T47D (cell line): ENCODE data around the gene TNNI3K.
A peak's percentile ranks its signal among the peaks of the same experiment; 100 is the strongest.

Experiments used
- DNase-seq, 2 experiments: peaks; one replicate each; pipeline versions ENCODE4 v3.0.0 to v3.0.0-alpha.2; 2011 to 2012; ENCODE audit warnings: low read depth in 1 of 2, low spot score in 1 of 2
- JUND ChIP-seq: IDR thresholded peaks from 2 replicates; pipeline ENCODE4 v1.6.1; 2012; ENCODE audit warnings: low read depth
- in situ Hi-C: cut with HindIII; loops from 2 replicates; pipeline ENCODE4 v1.10.0; 2016; ENCODE audit warnings: low sequenced_read_pairs, low pct_unique_long_range_greater_than_20kb

Gene TNNI3K, protein sequence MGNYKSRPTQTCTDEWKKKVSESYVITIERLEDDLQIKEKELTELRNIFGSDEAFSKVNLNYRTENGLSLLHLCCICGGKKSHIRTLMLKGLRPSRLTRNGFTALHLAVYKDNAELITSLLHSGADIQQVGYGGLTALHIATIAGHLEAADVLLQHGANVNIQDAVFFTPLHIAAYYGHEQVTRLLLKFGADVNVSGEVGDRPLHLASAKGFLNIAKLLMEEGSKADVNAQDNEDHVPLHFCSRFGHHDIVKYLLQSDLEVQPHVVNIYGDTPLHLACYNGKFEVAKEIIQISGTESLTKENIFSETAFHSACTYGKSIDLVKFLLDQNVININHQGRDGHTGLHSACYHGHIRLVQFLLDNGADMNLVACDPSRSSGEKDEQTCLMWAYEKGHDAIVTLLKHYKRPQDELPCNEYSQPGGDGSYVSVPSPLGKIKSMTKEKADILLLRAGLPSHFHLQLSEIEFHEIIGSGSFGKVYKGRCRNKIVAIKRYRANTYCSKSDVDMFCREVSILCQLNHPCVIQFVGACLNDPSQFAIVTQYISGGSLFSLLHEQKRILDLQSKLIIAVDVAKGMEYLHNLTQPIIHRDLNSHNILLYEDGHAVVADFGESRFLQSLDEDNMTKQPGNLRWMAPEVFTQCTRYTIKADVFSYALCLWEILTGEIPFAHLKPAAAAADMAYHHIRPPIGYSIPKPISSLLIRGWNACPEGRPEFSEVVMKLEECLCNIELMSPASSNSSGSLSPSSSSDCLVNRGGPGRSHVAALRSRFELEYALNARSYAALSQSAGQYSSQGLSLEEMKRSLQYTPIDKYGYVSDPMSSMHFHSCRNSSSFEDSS

DNA sequence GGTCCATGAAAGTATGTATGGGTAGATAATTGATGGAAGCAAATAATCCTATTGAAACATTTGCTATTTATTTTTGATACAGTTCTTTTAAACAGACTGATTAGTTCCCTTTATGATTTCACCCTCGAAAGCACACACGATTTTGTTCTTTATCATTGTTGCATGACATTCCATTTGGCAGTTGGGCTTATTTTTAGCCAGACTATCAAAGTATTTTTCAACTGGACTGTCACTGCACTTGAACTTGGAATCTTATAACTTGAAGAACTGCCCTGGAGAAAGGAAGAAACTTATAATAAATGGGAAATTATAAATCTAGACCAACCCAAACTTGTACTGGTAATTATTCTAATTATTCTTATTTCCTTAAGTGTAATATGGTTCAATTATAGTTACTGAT is at the start of gene TNNI3K:
Gene TNNI3K, plus strand, starts transcription at position 235 of the 400 bp plus-strand sequence. Its CDS starts 65 bp downstream, at position 300.
- in situ Hi-C loops: no loop called here
- no peak for DNase-seq
- no peak for TF ChIP-seq JUND

DNA sequence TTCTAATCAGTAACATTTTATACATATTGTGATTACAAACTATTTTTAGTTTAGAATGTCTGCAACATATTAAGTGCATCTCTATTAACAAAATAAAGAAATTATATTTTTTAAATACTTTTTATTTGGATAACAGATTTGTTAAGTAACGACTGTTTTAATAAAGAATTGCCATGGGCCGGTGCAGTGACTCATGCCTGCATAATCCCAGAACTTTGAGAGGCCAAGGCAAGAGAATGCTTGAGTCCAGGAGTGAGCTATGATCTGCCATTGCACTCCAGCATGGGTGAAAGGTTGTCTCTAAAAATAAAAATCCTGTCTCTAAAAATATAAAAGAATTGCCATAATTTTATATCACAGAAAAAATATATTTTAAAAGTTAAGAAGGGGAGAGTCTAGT is 41.3 kb upstream of the TNNI3K start:
- in situ Hi-C loops: no loop called here
- TF ChIP-seq JUND: no peak
- DNase-seq: no peak

DNA sequence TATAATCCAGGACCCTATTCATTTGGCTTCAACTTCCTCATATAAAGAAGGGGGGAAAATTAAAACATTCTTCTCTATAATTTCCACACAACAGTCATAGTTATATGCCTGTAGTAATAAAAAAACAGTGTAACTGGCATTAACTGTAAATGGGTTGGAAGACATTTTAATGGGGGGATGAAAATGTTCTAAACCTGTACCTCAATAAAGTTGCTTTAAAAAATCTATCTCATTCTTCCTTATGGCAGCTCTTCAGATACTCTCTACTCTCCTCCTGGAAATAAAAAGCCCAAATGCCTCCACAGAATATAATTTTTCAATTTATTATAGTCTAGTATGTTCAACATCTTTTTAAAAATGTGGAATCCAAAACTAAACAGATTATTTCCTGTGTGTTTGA is 39.8 kb upstream of the TNNI3K start:
- TF ChIP-seq JUND: no peak
- in situ Hi-C loops: no loop called here
- no peak for DNase-seq

DNA sequence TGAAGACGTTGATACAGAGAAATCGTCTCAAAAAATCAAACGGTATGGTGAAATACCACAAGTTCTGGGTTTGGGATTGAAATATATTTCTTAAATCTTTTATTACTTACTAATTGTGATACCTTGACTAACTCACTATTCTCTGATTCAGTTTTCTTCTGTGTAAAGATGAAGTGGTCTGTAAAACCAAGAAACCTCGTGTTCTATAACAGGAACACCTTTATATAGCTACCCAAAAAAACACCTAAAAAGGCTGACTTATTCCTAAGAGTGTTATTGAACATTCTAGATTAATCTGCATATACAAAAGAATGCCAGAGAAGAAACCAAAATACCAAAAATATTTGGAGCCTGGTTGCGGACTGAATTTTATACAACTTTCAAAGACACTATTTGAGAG is 37.9 kb upstream of the TNNI3K start:
- DNase-seq: no peak
- in situ Hi-C loops: no loop called here
- no peak for TF ChIP-seq JUND

DNA sequence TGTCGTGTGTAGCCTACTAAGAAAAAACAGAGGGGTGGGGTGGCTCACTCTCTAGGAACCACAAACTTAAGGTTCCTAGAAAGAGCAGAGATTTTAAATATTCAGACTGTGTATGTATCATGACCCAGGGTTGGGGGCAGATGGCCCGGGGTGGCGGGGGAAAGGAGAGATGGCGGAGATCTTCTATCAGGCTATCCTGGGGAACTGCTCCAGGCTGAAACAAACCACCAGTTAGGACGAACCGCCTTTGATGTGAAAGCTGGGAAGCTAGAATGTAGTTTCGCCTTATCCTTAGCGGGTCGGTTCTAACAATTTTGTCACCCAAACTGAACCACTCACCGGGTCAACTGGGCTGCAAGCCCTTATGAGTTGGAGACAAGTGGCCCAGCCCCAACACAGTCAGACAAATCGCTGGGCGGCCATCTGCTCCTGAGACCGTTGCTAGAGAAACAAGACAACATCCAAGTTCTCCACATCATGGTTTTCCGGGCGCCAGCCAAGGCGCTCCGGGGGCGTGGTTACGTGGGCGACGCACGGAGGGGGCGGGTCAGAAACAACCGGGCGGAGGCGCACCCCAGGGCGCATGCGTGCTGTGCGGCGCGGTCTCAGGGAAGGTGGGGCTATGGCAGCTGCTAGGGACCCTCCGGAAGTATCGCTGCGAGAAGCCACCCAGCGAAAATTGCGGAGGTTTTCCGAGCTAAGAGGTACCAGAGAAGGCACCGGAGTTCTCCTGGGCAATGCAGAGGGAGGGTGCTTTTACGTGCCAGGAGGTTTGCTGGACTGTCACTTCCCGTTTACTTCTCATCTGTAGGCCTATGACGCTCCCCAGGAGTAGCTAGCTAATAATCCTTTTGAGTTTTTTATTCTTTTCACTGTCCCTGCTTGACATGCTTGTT is 37.3 kb upstream of the TNNI3K start, which contains the start of the genes FPGT and LRRIQ3:
Gene FPGT, plus strand, starts transcription at position 586 of the 896 bp plus-strand sequence. Its CDS starts 37 bp downstream, at position 623.
Gene LRRIQ3, minus strand, starts transcription at position 520 of the 896 bp plus-strand sequence. CDS start 14,492 bp downstream, outside the sequence.
- no peak for TF ChIP-seq JUND
- in situ Hi-C loops: no loop called here
- DNase-seq: peak; percentile 66 to 89

DNA sequence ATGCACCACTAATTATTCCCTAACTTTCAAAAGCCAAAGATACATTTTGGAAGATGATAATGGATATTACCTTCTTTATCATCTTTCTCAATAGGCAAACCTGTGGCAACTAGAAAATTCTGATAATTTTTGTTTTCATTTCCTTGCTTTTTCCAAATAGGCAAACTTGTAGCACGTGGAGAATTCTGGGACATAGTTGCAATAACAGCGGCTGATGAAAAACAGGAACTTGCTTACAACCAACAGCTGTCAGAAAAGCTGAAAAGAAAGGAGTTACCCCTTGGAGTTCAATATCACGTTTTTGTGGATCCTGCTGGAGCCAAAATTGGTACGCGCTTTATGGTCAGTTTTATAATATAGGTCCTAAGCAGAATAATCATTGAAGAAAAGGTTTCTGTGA is 35.7 kb upstream of the TNNI3K start:
- DNase-seq: no peak
- in situ Hi-C loops: no loop called here
- TF ChIP-seq JUND: no peak

DNA sequence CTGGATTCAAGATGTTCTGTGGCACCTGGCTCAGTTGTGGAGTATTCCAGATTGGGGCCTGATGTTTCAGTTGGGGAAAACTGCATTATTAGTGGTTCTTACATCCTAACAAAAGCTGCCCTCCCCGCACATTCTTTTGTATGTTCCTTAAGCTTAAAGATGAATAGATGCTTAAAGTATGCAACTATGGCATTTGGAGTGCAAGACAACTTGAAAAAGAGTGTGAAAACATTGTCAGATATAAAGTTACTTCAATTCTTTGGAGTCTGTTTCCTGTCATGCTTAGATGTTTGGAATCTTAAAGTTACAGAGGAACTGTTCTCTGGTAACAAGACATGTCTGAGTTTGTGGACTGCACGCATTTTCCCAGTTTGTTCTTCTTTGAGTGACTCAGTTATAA is 29.9 kb upstream of the TNNI3K start:
- TF ChIP-seq JUND: no peak
- no peak for DNase-seq
- in situ Hi-C loops: no loop called here

DNA sequence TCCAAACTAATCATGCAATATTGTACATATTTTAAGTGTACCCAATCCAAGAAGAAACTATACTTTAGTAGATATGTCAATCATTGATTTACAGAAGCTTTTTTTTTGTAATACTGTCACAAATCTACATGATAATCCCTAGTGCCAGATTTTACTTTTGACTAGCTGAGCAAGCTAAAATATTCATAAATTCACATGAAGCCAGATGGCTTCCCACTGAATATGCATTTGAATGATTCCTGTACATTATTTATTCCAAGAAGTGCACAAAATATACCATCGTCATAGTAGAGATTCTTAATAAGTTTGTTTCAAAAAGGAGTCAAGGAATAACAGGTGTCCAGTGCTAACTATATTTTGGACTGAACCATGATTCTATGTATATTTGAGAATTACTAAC is 20.0 kb upstream of the TNNI3K start:
- no peak for TF ChIP-seq JUND
- in situ Hi-C loops: no loop called here
- DNase-seq: no peak

DNA sequence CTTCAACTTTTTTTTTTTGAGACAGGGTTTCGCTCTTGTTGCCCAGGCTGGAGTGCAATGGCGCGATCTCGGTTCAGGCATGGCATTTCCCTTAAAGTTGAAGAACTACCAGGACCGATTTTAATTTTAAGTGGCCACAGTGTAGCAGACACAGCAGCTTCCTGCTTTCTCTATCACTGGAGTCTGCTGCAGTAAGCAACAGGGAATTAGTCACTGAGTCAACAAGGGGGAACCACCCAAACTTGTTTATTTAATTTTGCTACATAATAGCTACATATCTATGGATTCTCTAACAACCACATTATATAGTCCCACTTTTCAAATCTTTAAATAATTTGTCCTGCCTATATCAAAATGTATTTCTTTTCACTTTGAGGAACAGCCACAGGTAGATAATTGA is 12.5 kb upstream of the TNNI3K start:
- TF ChIP-seq JUND: no peak
- in situ Hi-C loops: no loop called here
- DNase-seq: no peak

DNA sequence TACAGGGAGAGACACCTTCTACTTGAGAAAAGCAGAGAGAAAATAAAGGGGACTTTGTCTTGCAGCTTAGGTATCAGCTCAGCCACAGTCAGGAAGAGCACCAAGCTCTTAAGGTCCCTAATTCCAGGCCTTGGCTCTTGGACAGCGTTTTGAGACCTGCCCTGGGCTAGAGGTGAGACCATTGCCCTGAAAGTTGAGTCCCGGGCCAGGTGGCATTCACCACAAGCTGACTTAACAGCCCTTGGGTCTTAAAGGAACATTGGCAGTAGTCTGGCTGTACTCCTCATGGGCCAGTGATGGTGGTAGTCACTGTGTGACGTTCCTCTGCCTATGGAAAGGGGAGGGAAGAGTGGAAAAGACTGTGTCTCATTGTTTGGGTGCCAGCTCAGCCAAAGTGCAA is 11.7 kb upstream of the TNNI3K start:
- no peak for DNase-seq
- in situ Hi-C loops: no loop called here
- TF ChIP-seq JUND: no peak

DNA sequence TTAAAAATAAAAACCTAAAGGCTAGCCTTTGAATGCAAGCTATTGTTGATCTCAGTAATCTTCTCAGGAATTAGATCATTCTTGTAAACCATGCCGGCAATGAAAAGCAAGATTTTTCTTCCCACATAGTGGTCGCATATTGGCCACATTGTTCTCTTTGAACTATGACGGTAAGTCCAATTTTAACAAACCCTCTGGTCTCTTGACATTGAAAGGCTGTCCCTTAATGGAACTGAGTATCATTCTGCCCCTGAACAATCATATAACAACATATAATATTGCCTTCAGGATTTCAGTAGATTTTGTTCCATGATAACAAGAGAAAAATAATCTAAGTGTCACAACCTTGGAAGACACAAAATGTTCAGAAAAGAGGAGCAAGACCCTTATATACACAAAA is 1.3 kb downstream of the TNNI3K start:
- no peak for DNase-seq
- in situ Hi-C loops: no loop called here

DNA sequence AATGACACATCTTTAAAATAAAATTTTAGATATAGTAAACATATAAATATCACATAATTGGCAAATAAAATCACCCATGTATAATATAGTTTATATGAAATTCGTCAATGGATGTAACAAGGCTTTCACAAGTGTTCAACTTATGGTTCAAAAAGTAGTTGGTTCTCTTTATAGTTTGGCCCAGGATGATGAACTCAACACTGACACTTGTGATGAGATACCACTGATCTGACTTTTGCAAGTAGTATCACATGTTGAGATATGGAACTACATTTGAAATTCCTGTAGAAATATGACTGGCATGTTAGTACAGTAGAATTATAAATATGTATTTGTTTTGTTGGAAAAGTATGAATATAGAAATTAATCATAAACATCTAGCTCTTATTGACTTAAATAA is 1.8 kb downstream of the TNNI3K start:
- in situ Hi-C loops: no loop called here

More for the DNA sequence above, 1.3 kb downstream of the TNNI3K start:
- TF ChIP-seq JUND: no peak

More for the DNA sequence above, 1.8 kb downstream of the TNNI3K start:
- TF ChIP-seq JUND: no peak
- no peak for DNase-seq
